ENCODE results near the gene PTCD1. TPM values are rescaled to one million over a fixed set of nuclear protein-coding genes. Genes with fewer than 3 reads are reported as not detected.

PTCD1 gene
- total RNA-seq, 4 donors from 2014 or later: 8.5 to 14.2 (median 9.5) TPM

GRCh38 chr7:99397297-99397983 lies 41.2 kb downstream of the PTCD1 start:
- TF ChIP-seq CTCF (IDR thresholded peaks at IDR 0.05) (no peak), POLR2A (IDR thresholded peaks at IDR 0.05) (no peak)
- 72 to 83% methylated on average over 16 to 18 of the region's 18 CpGs for WGBS, 2 donors
- intact Hi-C loops (cut with DNase I; ENCODE audit: low total_unique reads): no loop called here
- DNase-seq (ENCODE audit: low spot score in 2 of 2): no peak
- H3K4me3 ChIP-seq (ENCODE audit: low read depth, poor library complexity, severe bottlenecking): no peak overlapping the region

- no peak for DNase-seq (ENCODE audit: low spot score in 2 of 2)
- H3K4me3 ChIP-seq (ENCODE audit: low read depth, poor library complexity, severe bottlenecking): no peak overlapping the region
- 80 to 83% methylated on average over 21 of the region's 21 CpGs for WGBS, 2 donors
- intact Hi-C loops (cut with DNase I; ENCODE audit: low total_unique reads): no loop called here
- TF ChIP-seq CTCF (IDR thresholded peaks at IDR 0.05) (no peak), POLR2A (IDR thresholded peaks at IDR 0.05) (no peak)
Measured at GRCh38 chr7:99396418-99397296, 41.9 kb downstream of the PTCD1 start.

- no peak overlapping the region for H3K4me3 ChIP-seq (ENCODE audit: low read depth, poor library complexity, severe bottlenecking)
- 52 to 79% methylated on average over 14 of the region's 14 CpGs for WGBS, 2 donors
- TF ChIP-seq CTCF (IDR thresholded peaks at IDR 0.05) (no peak), POLR2A (IDR thresholded peaks at IDR 0.05) (no peak)
- no peak for DNase-seq (ENCODE audit: low spot score in 2 of 2)
- intact Hi-C loops (cut with DNase I; ENCODE audit: low total_unique reads): no loop called here
Measured at GRCh38 chr7:99395616-99396327, 42.8 kb downstream of the PTCD1 start.

- intact Hi-C loops (cut with DNase I; ENCODE audit: low total_unique reads): no loop called here
Measured at GRCh38 chr7:99394188-99394502, 44.5 kb downstream of the PTCD1 start.

More at GRCh38 chr7:99394188-99394502, 44.5 kb downstream of the PTCD1 start:
- TF ChIP-seq CTCF (IDR thresholded peaks at IDR 0.05) (no peak), POLR2A (IDR thresholded peaks at IDR 0.05) (no peak)
- no peak for DNase-seq (ENCODE audit: low spot score in 2 of 2)
- WGBS, 2 donors: 87 to 96% methylated on average over 4 of the region's 4 CpGs
- no peak overlapping the region for H3K4me3 ChIP-seq (ENCODE audit: low read depth, poor library complexity, severe bottlenecking)

Data from lower leg skin (tissue), 4 donors.